Fibroblast of skin of back (primary cell): ENCODE measurements around the gene PODXL.

Experiments used
- DNase-seq: peaks from one replicate; pipeline ENCODE4 v3.0.0-alpha.2; 2013

The PODXL gene

DNA sequence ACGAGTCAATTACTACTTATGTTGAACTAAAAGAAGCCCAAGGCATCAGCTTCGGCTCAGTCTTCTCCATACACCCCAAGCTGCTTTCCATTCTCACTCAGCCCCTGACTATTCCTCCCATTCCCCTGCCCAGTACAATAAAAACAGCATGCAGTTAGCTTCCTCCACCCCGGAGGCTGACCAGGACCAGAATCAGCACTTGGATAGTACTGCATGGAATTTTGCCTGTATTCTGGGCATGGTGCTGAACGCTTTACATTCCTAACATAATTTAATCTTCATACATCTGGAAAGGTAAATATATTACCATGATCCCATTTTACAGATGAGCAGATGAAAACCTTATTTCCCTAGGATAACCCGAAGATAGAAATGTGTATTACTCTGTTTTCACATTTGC lies 7.5 kb upstream of the PODXL start:
- DNase-seq: no peak

DNA sequence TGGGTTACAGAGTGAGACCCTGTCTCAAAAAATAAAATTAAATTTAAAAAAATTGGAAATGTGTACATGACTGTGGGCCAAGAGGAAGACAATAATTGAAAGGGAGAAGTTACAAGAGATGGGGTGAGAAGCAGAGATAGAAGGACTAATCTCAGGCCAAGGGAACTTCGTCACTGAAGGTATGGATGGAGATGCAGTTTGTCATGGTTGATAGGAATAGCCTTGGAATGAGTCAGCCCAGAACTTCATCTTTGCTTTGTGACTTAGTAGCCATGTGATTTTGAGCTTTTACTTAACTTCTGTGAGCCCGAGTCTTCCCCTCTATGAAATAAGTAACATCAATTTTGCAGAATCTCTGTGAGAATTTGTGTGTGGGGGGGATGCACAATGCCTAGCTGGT lies 6.5 kb upstream of the PODXL start:
- DNase-seq: peak; percentile 61

DNA sequence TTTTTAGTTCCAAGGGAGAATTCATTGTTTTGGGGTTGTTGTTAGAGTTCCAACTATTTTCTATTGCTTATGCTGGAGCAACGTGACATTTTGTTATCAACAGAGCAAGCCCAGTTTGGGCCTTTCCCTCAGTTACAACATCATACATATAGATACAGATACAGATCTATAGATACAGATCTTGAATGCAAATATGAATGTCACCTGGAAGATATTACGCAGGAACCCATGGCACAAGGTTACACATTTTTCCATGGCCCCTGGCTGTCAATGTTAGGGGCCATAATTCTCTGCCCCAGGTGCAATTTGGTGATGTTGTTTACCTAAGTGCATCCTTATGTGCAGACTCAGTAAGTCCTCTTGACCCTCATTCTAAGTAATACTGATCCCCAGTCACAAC lies 3.6 kb upstream of the PODXL start:
- DNase-seq: no peak

DNA sequence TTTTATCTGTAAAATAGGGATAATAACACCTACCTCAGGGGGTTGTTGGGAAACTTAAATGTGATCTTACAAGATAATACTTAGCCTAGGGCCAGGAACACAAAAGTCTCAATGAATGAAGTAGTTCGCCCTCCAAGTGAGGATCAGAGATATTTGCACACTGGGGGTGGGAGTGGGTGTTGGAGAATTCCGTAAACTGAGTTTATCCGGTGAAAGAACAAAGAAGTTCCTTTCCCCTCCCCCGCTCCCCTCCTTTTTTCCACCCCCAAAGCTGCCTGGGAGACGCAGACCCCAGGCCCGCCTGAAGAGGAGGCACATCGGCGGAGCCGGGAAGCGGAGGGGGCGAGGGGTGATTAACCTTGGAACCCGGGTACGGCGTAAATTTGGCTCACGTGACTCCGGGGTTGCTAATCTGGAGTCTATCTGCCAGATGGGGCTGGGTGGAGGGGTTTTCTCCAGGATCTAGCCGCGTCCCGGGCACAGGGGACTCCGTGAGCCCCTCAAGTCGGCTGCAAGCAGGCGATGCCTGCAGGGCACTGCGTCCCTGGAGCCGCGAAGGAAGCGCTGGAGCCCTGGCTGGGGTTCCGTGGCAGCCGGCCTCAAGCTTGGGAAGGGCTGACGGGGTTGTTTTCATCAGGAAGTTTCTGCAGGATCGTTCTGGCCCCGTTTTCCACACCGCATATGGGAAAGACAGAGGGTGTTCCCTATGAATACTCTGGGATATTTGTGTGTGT lies 1.4 kb upstream of the PODXL start:
- peak; percentile 19 for DNase-seq

DNA sequence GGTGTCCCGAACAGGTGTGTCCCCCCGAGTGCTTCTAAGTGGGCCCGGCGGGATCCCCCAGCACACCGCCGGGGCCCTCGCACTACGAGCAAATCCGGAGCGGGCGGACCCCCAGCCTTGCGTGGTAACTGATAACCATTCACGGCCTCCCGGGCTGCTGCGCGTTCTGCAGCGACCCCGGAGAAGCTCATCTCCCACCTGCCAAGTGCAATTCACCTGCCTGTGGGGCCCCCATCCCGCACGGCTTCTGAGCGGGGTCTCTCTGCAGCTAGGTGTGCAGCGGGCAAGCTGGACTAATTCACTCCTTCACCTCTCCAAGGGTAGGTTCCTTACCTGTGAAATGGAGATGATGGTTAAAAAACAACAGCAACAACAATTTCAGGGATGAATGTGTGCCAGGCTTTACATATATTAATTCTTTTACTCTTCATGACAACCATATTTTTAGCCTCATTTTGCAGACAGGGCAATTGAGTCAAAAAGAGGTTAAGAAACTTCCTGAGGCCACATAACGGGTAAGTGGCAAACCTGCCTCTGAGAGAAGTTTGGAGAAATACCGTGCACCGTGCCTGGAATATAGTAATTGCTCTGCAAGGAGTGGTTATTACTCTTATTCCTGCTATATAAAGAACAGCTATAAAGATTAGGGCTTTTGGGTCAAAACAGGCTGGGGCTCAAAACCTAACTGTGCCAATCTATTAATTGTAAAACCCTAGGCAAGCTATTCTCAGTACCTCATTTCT lies 652 bp upstream of the PODXL start:
- no peak for DNase-seq

DNA sequence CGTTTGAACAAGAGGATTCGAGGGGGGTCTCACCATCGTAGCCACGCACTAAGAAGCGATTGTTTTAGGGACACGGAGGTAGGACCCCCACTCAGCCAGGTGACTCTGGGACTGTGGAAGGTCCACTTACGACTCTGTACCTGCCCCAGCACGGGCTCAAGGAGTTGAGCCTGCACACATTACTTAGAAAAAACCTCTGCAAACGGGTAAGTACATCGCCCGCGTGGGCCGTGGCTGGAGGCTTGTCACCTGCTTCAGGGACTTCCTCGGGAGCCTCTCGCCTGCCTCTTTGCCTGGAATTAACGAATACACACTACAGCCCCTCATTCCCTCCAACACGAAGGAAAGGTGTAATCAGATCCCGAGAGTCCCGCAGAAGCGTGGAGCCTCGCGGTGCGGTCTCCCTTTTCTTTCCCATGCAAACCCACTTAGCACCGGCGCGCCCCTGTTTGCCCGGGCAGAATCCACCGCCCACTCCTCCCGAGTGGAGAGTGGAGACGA lies 826 bp downstream of the PODXL start:
- DNase-seq: no peak

DNA sequence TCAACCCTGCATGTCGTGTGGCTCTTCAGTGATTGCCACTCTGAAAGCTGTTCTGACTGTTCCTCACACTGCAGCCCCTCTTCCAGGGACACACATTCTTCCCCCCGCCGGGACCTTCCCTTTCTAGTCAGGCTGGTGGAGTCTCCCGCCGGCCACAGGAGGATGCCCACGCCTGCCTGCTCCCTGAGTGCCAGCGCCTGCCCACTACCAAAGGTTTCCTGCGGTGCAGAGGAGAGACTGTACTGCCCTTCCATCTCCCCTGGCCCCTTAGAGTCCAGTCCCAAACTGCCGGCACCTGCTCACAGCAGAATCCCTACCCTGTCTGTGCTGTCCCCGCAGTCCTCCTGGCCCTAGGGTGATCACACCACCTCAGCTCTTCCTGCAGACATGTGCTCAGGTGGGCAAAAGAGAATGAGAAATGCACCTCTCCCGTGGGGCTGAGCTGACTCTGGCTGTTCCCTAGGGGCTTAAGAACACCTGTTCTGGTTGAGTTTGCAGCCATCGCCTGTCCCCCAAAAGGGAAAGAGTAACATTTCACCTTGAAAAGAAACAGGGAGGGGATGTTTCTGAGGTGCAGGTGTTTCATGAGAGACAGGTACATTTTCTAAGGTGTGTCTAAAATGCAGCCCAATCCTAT lies 1.4 kb downstream of the PODXL start:
- no peak for DNase-seq

DNA sequence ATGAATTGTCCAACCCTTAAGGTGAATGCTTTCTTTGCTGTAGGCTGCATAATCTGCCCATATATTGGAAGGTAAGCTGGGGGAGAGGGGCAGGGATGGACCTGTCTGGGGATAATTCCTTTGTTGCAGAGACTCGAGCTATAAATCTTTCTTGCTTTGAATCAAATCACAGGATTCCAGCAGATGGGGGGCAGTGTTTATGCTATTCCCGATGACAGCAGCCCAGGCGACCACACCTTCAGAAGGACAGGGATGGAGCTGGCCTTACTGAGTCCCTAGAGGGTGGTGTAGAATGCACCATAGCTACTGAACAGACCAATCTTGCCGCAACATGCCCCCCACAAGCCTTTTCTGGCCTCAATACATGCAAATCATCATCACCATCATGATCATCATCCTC lies 2.5 kb downstream of the PODXL start:
- DNase-seq: no peak

DNA sequence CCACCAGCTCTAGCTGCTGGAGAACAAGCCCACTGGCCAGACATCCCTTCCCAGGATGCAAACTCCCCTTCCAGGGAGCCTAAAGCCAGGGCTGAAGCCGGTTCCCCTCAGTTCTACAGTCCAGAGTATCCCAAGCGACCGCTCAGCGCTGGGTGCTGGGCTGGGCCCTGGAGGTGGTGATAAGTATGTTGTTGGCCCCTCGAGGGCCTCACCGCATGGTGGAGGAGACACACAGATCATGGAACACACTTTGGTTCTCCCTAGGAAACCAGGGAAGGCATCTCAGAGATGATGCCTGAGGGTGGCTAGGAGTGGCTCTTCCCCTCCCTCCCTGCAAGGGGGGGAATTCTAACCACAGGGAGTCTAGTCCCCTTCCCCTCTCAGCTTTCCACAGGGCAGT lies 4.4 kb downstream of the PODXL start:
- DNase-seq: no peak

DNA sequence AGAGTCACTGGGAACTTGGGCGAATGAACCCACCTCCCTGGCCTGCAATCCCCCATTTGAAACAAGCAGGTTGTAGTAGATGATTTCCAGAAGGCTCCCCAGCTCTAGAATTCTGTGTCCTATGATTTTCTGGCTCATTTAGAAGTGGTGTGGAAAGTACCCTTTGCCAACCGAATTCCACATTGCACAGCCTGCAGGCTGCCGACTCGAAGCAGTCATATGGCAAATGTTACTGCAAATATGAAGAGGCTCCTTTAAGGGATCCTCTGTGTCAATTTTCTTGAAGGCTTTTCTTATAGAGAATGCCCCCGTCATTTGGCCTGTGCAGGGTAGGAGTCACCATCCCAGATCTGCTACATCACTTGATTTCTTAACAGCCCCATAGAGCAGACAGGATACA lies 5.6 kb downstream of the PODXL start:
- no peak for DNase-seq

DNA sequence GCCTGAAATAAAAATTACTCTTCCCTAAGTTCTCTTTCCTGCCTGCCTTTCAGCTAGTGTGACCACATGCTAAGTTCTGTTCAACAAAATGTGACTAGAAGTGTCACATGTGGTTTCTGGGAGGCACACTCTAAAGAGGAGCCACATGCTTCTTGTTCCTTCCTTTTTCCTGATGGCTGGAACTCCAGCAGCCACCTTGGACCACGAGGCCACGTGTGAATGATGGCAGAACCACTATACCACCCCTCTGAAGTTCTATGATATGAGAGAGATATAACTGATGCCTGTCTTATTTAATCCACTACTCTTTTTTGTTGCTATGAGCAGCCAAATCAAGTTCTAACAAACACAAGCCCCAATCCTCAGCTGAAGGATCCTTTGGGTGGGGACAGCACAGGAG lies 8.1 kb downstream of the PODXL start:
- no peak for DNase-seq

DNA sequence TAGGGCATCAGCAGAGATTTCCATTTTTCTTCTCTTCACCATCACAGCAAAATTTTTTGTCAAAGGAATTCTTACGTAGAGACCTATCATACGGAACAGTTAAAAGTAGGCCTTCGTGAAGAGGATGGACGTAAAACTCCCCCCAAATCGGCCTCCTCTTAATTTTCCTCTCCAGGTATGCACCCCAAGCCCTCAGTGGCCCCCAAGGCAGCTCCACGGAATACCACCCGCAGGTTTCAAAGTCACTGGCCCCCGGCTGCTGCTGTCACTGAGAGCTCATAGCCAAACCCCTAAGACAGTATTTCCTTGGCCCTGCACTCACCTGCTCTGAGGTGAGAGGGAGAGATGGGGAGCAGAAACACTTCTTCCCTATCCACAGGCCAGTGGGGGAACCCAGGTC lies 8.8 kb downstream of the PODXL start:
- DNase-seq: no peak

DNA sequence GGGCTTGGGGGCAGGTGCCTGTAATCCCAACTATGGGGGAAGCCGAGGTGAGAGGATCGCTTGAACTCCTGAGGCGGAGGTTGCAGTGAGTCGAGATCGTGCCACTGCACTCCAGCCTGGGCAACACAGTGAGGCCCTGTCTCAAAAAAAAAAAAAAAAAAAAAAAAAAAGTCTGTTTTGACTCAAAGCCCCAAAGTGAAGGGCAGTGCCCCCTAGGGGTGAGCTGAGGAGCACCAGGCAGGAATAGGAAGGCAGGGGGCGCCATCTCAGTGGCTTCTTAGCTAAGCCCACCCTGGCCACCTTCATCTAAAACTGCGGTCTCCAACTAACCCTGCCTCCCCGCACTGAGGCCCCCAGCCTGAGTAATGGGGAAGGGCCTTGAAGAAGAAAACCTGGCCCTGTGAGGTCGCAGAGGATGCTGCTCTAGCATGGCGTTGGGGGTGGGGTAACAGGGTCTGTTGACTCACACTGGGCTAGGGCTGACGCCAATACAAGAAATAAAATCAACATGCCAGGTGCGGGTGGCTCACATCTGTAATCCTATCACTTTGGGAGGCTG lies 9.8 kb downstream of the PODXL start:
- peak; percentile 39 for DNase-seq

DNA sequence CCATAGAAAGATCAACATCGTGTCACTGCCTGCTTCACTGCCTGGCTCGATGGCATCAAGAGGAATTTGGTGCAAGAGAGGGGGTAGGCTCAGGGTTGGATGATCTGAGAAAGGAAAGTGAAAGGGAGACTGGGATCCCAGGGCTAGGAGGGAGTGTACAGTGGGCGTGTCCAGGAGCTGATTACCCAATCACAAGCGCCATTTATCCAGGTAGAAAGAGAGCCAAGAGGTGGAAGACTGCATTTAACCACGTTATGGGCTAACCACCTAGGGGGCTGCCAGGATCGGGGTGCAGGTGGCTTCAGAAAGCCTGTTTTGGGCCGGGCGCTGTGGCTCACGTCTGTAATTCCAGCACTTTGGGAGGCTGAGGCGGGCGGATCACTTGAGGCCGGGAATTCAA lies 10.3 kb downstream of the PODXL start:
- peak; percentile 18 for DNase-seq

DNA sequence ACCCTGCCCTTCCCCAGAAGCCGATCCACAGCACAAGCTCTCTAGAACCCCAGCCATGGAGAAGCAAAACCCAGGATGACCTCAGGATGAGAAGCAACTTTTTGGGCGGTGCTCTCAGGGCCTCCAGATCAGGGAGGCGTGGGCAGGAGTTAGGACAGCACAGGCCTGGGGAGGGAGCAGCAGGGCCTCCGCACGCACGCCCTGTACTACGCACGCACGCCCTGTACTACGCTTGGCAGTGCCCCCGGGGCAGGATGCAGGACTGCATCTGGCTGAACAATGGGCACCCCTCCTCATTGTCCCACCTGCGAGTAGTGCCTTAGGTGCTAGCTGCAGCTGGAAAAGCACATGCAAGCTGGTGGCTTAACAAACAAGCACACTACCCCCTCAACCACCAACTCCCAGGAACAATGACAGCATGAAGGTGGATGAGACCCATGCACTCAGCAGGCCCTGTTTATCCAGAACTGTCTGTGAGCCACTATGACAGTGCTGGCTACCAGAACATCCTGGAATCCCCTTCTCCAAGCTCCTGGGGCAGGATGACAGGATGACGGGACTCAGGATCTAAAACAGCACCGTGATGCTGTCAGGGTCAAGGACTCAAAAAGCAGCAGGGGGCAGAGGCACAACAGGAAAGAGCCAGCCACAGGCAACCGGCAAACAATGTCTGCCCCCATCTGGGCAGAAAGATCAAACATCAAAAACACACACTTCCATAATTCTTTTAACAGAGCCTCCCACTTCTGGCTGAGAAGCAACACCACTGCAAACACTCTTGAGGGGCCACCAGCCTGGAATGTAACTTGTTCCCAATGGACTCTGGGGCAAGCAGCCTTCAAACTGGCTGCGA lies 11.8 kb downstream of the PODXL start:
- DNase-seq: peak; percentile 73

DNA sequence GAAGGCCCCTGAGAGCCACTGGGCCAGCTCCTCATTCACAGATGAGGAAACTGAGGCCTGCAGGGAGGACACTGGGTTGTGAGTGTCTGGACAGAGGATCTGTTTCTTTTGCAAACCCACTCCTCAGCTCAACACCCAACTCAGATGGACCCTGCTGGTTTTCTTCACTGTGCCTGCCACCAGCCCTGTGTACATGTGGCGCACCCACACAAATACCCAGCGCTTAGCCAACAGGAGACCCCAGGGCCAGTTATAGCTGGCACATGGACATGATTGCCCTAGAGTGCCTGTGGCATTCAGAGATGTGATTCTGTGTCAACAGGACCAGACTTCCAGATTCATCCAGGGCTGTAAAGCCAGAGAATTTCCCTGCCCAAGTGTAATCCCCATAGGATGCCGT lies 12.4 kb downstream of the PODXL start:
- no peak for DNase-seq

DNA sequence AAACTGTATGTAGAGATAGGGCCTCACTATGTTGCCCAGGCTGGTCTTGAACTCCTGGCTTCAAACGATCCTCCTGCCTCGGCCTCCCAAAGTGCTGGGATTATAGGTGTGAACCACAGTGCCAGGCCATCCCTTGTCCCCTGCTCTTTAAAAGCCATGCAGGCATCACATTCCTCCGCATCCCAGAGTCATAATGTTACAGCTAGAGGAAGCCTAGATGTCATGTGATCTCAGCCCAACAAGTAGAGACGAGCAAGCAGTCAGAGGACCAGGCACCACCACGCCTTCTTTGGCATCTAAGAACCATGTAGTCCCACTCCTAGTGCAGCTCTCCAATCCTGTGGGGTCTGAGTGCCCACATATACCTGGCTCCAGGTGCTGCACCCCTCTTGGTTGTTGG lies 13.1 kb downstream of the PODXL start:
- no peak for DNase-seq

DNA sequence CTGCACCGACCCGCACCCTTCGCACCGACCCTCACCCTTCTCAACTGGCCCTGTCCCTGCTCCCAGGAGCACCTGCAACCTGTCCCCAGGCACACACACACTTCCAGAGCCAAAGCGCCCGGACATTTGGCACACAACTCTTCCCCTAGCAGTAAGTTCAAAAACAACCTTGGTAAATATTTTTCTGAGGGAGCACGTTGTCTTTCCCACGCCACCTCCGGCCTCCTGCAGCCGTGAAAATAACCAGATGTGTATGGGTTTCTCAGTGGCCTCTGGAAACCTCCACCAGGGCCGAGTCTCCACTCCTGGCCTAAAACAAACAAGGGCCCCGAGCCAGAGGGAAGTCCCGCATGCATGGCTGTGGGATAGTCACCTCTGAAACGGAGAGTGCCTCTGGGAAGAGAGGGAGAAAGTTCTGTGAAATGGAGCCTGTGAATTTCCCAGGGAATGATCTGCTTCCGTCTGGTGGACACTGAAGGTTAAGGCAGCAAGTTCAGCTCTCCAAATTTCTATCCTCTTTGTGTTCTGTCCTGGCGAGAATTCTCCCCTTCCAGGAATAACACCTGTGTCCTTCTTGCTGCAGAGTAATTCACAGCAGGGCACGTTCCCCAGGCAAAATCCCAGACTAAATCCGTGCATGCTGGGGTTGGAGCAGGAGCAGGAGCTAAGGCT lies 15.8 kb downstream of the PODXL start:
- DNase-seq: peak; percentile 31

DNA sequence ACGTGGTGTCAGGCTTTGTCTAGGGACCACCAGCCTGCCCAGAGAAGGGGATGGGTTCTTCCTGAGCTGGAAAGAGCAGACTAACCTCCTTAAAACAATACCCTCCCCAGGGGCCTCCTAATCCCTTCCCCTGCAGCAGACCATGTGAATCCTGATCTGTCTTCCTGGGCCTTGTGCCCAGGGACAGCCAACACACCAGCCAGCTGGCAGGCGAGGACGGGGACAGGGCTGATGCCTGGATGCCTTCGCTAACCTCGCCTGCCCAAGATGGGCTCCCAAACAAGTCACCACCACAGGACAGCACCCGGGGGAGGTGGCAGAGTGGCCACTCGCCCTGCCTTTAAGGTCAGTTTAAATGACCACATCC lies 17.6 kb downstream of the PODXL start:
- peak; percentile 40 for DNase-seq

DNA sequence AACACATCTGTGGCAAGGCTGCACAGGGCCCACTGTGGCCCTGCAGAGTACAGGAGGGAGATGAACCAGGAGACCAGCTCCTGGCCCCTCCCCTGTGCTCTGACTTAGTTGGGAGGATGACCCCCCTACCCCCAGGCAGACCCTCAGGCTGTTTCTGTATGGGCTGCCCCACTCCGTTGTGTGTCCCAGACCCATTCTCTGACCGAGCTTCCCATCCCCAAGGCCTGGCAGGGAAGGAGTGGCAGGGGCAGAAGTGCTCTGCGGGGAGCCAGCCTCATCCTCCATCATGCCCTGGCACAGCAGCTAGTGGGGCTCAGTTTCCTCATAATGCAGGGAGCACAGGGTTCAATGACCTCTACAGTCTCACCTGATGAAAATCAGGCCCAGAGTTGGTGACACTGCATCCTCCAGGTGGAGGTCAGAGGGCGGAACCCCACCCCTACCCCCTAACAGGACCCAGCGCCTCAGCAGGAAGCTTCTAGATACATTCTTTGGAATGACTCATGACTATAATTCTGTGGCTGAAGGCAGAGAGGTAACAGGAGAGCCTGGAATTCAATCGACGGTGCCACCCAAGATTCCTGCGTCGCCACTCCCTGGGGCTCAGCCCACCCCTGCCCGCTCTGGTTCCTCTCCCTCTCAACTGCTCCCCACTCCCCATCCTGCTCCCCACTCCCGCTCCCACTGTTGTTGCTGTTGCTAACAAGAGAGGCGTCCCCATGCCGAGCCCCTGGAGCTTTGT lies 18.2 kb downstream of the PODXL start:
- peak; percentile 72 for DNase-seq

DNA sequence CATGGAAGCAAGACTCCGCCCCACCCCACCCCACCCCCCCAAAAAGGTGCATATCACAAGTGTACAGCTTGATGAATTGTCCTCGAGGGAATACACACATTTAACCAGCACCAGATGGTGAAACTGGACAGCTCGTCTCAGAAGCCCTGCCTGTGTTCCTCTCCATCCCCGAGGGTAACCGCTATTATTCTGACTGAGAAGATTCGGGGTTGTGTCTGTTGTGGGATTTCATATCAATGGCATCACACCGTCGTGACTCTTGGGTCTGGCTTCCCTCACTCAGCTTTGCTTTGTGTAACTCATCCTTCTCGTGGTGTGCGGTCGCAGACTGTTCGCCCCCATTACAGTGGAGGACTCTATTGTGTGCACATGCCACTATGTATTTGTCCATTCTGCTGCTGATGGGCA lies 18.9 kb downstream of the PODXL start:
- peak; percentile 32 for DNase-seq
